Osteoblast (primary cell): ENCODE results near the gene AGT. TPM values are rescaled to one million over a fixed set of nuclear protein-coding genes. Genes with fewer than 3 reads are reported as not detected.

Experiments used
- DNase-seq: peaks from one replicate; pipeline ENCODE4 v3.0.0; 2011; ENCODE audit warnings: low spot score, mixed read lengths; ENCODE audit not compliant: insufficient read length; ENCODE audit errors: missing footprints
- H2AFZ ChIP-seq: 2 replicates; pipeline ENCODE4 v1.6.0; 2011; ENCODE audit warnings: mild to moderate bottlenecking, low read length
- H3K27ac ChIP-seq: 2 replicates; pipeline ENCODE4 v1.5.1; 2011; ENCODE audit warnings: mild to moderate bottlenecking, low read depth, low read length, moderate library complexity
- H3K27me3 ChIP-seq: 2 replicates; pipeline ENCODE4 v1.6.0; 2012; ENCODE audit warnings: mild to moderate bottlenecking, control low read depth, inconsistent platforms, low read length, moderate library complexity; ENCODE audit not compliant: insufficient read depth
- H3K36me3 ChIP-seq: 2 replicates; pipeline ENCODE4 v1.5.1; 2011; ENCODE audit warnings: mild to moderate bottlenecking, low read length, control low read depth, moderate library complexity; ENCODE audit not compliant: insufficient read depth
- H3K4me1 ChIP-seq: 2 replicates; pipeline ENCODE4 v1.5.1; 2011; ENCODE audit warnings: mild to moderate bottlenecking, low read length, control low read depth, moderate library complexity; ENCODE audit not compliant: insufficient read depth
- H3K4me2 ChIP-seq: 2 replicates; pipeline ENCODE4 v1.6.0; 2011; ENCODE audit warnings: mild to moderate bottlenecking, low read length; ENCODE audit not compliant: insufficient read depth
- H3K4me3 ChIP-seq: fragments of 200-600 bp; sonication (generic); 3 replicates; pipeline ENCODE4 v1.5.1; 2012; ENCODE audit warnings: mild to moderate bottlenecking, low read length, inconsistent platforms; ENCODE audit not compliant: insufficient read depth
- H3K79me2 ChIP-seq: 2 replicates; pipeline ENCODE4 v1.6.0; 2012; ENCODE audit warnings: mild to moderate bottlenecking, low read length, control low read depth, inconsistent platforms; ENCODE audit not compliant: insufficient read depth
- H3K9me3 ChIP-seq: 2 replicates; pipeline ENCODE4 v1.5.1; 2011; ENCODE audit warnings: low read depth, low read length, control low read depth
- H4K20me1 ChIP-seq: 2 replicates; pipeline ENCODE4 v1.6.0; 2012; ENCODE audit warnings: mild to moderate bottlenecking, low read length, control low read depth; ENCODE audit not compliant: insufficient read depth
- total RNA-seq: library from RNA; depleted of rRNA; stranded (reverse); fragments of >200 nt; gene quantifications from 2 replicates; pipeline ENCODE4 v1.2.3, GENCODE V29; 2012
- TF ChIP-seq, protein P1 (sequence below): IDR thresholded peaks from 2 replicates; pipeline ENCODE4 v1.5.1; 2011; ENCODE audit warnings: mild to moderate bottlenecking, low read depth, low read length, moderate library complexity; ENCODE audit errors: extremely low read depth

Gene AGT
- total RNA-seq, 1 donor: 6.2 TPM

DNA sequence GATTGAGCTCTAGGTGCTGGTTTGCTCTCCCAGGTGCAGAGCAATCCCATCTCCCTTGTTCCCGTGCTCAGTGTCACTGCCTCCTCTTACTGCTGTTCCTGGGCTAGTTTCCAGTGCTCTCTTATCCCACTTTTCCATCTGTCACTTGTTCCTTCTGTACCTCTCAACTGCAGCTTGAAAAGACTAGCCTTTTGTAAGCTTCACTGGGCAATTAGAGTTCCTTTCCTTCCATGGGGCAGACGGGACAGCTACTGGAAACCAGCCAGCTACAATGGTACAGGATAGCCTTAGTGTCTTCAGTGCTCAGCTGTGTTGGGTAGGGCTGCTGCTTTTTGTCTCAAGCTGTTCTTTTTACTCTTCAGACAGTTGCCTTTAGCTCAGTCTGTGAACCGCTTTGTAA lies 31.6 kb downstream of the AGT start:
- peaks cover 35% of the 10 kb centered on the region for H3K36me3 ChIP-seq
- H3K9me3 ChIP-seq: no peaks in the 10 kb centered on the region
- no peaks in the 10 kb centered on the region for H3K79me2 ChIP-seq
- H3K4me1 ChIP-seq: peaks cover 18% of the 10 kb centered on the region
- TF ChIP-seq, protein P1, sequence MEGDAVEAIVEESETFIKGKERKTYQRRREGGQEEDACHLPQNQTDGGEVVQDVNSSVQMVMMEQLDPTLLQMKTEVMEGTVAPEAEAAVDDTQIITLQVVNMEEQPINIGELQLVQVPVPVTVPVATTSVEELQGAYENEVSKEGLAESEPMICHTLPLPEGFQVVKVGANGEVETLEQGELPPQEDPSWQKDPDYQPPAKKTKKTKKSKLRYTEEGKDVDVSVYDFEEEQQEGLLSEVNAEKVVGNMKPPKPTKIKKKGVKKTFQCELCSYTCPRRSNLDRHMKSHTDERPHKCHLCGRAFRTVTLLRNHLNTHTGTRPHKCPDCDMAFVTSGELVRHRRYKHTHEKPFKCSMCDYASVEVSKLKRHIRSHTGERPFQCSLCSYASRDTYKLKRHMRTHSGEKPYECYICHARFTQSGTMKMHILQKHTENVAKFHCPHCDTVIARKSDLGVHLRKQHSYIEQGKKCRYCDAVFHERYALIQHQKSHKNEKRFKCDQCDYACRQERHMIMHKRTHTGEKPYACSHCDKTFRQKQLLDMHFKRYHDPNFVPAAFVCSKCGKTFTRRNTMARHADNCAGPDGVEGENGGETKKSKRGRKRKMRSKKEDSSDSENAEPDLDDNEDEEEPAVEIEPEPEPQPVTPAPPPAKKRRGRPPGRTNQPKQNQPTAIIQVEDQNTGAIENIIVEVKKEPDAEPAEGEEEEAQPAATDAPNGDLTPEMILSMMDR: no peak
- no peaks in the 10 kb centered on the region for H4K20me1 ChIP-seq
- no peak overlapping the region for H2AFZ ChIP-seq
- H3K4me2 ChIP-seq: no peak overlapping the region
- H3K4me3 ChIP-seq: no peak overlapping the region
- no peaks in the 10 kb centered on the region for H3K27me3 ChIP-seq
- no peak overlapping the region for H3K27ac ChIP-seq
- DNase-seq: no peak

DNA sequence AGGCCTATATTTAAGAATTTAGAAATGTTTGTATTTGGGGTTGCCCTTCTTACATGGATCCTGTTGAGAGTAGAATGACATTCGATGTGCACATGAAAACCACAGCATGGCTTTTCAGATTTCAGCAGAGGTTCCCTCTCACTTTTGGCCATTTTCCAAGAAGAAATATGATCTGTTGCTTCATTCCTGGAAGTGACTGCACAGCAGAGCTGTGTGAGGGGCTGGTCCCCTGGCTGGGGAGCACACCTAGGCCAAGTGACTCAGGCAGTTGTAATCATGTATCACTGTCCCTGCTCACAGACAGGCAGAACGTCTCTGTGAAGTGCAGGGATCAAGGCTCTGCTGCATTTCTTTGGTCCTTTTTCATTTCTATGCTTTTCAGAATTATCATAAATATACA lies 32.3 kb downstream of the AGT start:
- H3K4me2 ChIP-seq: no peak overlapping the region
- no peak overlapping the region for H2AFZ ChIP-seq
- peaks cover 18% of the 10 kb centered on the region for H3K4me1 ChIP-seq
- no peak for DNase-seq
- peaks cover 29% of the 10 kb centered on the region for H3K36me3 ChIP-seq
- no peaks in the 10 kb centered on the region for H4K20me1 ChIP-seq
- no peak overlapping the region for H3K4me3 ChIP-seq
- TF ChIP-seq, protein P1: no peak
- no peaks in the 10 kb centered on the region for H3K9me3 ChIP-seq
- no peak overlapping the region for H3K27ac ChIP-seq
- no peaks in the 10 kb centered on the region for H3K79me2 ChIP-seq
- H3K27me3 ChIP-seq: no peaks in the 10 kb centered on the region

- no peak overlapping the region for H2AFZ ChIP-seq
- DNase-seq: no peak
- H3K36me3 ChIP-seq: peaks cover 24% of the 10 kb centered on the region
Measured at GRCh38 chr1:230680300-230681025, 33.5 kb downstream of the AGT start.

GRCh38 chr1:230679825-230680224 lies 34.1 kb downstream of the AGT start:
- H3K79me2 ChIP-seq: no peaks in the 10 kb centered on the region
- peaks cover 23% of the 10 kb centered on the region for H3K36me3 ChIP-seq
- H3K4me1 ChIP-seq: peaks cover 18% of the 10 kb centered on the region
- no peaks in the 10 kb centered on the region for H3K27me3 ChIP-seq
- H3K4me3 ChIP-seq: no peak overlapping the region
- H3K9me3 ChIP-seq: no peaks in the 10 kb centered on the region
- no peaks in the 10 kb centered on the region for H4K20me1 ChIP-seq
- DNase-seq: no peak
- no peak overlapping the region for H3K4me2 ChIP-seq
- TF ChIP-seq, protein P1: no peak
- H2AFZ ChIP-seq: no peak overlapping the region
- no peak overlapping the region for H3K27ac ChIP-seq

More at GRCh38 chr1:230680300-230681025, 33.5 kb downstream of the AGT start:
- Histone ChIP-seq H3K4me3 (no peak overlapping the region), H3K79me2 (no peaks in the 10 kb centered on the region), H3K4me2 (no peak overlapping the region), H3K27ac (no peak overlapping the region), H3K9me3 (no peaks in the 10 kb centered on the region), H3K4me1 (peaks cover 18% of the 10 kb centered on the region), H3K27me3 (no peaks in the 10 kb centered on the region), H4K20me1 (no peaks in the 10 kb centered on the region)
- TF ChIP-seq, protein P1: no peak
